Activated CD4-positive, alpha-beta T cell treated with anti-CD3 and anti-CD28 coated beads, Interleukin-2, amount 50 U/mL, for 16 hours (primary cell): Measurements from ENCODE around the gene DPM2.

Experiments
- DNase-seq: peaks from one replicate; pipeline ENCODE4 v3.0.0-alpha.2; 2020

The DPM2 gene

DNA sequence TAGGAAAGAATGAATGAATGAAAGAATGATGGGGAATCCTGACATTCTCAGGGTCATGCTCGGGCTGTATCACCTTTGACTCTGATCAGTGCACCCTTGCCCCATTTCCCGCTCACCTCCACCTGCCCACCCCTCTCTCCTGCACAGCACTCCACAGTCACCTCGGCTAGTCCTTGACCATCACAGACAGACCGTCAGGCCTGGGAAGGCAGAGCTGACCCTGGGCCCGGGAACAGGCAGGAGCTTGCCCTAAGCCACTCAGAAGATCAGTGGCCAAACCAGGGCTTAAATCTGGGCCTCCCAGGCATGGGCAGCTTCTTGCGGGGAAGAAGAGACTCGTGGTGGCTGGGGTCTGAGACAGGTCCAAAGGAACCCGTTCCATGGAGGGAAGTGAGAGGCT lies 41.8 kb downstream of the DPM2 start:
- DNase-seq, result no peak

DNA sequence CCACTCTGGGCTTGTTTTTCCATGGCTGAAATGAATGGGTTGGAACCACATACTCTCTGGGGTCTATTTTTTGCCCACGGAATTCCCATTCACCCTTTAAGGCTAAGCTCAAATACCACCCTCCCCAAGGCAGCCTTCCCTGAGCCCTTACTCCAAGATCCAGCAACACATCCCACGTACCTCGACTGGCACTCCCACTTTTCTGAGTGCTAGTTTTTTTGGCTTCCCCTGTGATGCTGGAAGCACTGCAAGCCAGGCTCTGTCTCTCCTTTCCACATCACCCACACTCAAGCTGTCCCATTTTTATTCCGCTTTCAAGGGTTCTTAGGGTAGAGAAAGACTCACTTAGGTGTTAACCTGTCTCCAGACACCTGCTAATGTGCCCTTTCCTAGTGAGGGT lies 44.3 kb downstream of the DPM2 start:
- no peak for DNase-seq

DNA sequence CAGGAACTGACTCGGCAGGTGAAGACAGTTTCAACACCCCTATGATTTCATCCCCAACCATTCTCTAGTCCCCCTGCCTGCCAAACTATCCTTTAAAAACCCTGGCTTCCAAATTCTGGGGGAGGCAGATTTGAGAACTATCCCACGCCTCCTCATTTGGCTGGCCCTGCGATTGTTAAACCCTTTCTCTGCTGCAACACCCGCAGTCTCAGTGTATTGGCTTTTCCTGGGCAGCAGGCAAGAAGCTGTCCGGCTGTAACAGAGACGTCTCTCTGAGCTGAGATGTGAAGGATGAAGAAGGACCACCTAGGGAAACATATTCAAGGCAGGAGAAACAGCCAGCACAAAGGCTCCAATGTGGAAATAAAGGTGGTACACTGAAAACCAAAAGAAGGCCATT lies 44.8 kb downstream of the DPM2 start:
- no peak for DNase-seq

DNA sequence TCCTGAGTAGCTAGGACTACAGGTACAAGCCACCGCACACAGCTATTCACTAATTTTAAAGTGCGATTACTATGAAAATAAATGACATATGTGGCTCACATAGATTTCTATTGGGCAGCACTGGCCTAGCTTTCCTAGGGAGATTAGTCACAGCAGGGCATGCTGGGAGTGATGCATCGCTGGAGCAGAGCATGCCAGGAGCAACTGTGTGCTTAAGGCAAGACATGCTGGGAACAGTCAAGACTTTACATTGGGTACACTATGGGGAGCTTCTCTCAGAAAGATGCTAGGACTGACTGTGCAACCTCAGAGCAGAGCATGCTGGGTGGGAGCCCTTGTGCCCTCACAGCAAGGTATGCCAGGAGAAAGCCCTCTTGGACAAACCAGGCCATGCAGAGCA lies 47.6 kb downstream of the DPM2 start:
- no peak for DNase-seq

DNA sequence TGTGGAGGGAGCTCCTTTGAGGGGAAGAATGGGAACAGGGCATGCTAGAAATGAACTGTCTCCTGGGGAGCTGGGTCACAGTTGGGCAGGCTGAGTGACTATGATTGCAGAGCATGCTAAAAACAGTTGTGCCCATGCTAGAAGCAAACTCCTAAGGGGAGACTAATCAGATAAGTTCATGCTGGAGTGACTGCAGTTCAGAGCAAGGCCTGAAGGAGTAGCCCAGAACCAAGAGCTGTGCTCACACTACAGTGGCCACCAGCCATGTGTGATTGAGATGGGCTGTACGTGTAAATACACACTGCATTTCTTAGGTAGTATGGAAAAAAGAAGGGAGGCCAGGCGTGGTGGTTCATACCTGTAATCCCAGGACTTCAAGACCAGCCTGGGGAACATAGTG lies 49.9 kb downstream of the DPM2 start:
- no peak for DNase-seq

DNA sequence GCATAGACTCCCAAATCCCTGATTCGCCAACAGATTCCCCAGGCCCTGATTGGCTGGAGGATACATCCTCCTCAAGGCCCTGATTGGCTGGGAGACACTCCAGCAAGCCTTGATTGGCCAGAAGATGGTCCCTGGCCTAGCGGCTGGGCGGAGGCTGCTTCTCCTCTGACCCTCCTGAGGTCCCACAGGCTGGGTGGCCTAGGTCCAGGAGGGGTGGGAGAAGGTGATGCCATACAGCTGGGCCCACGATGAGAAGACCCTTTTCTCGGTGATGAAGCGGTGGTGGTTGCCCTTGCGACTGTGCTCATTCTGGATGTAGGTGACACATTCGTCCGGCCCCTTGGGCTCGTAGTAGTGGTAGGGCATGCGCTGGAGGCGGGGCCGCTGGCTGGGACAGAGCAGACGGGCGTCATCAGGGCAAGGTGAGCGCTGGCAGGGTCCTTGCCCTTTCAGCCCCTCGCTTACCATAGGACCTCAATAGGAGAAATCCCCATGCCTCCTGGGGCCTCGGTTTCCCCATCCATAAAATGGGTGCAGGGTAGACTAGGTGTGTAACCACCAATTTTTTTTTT lies 51.2 kb downstream of the DPM2 start:
- DNase-seq, result no peak

DNA sequence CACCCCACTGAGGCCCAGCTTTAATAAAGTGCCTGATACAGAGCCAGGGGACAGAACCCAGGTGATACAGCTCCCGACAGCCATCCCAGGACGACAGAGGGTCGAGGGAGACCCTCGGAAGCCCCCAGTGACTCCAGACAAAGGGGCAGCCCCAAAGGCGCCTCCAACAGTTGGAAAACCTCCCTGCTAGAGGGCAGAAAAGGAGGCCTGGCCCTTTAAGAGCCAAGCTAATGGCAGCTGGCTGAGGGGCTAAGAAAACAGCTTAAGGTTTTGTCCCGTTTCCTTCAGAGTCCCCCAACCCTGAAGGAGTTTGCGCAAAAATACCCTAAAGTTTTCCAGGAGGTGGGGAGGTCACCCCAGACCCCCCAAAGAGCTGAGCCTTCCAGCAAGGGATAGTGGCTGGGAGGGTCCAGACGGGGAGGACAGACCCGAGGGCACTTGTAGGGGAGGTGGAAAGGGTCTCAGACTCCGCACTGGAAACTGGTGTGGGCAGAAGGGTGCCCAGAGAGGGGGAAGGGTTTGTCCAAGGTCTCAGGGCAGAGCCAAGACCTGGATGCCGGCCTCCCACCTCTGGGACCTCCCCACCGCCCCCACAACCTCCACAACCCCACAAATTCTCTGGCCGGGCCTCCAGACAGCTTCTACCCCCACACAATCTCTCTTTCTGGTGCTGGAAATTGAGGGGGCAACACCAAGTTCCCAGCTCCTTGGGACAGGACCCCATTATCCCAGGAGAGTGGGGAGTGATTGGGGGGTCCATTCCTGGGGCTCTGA lies 52.0 kb downstream of the DPM2 start:
- DNase-seq, result no peak
